RWPE2 (cell line): ENCODE results near the gene OTUD7B.

Source experiments
- ATAC-seq: fragments of 200-7000 bp; cut with Tn5 transposase; 3 replicates; pipeline ENCODE4 v1.9.1; 2021; ENCODE audit warnings: low read depth
- DNase-seq: peaks from one replicate; pipeline ENCODE4 v3.0.0-alpha.2; 2020; ENCODE audit warnings: low spot score
- H3K27ac ChIP-seq: fragments of 450-650 bp; 2 replicates; pipeline ENCODE4 v1.5.1; 2017; ENCODE audit warnings: mild to moderate bottlenecking; ENCODE audit not compliant: poor library complexity, severe bottlenecking
- H3K27me3 ChIP-seq: fragments of 250-450 bp; sonication (Bioruptor Pico); 2 replicates; pipeline ENCODE4 v1.5.1; 2021; ENCODE audit warnings: mild to moderate bottlenecking, moderate library complexity; ENCODE audit not compliant: insufficient read depth, poor library complexity, severe bottlenecking
- H3K36me3 ChIP-seq: fragments of 250-450 bp; sonication (Bioruptor Pico); 2 replicates; pipeline ENCODE4 v1.5.1; 2020; ENCODE audit warnings: low read depth, mild to moderate bottlenecking, moderate library complexity
- H3K4me1 ChIP-seq: fragments of 250-450 bp; sonication (Bioruptor Pico); 2 replicates; pipeline ENCODE4 v1.5.1; 2021; ENCODE audit warnings: mild to moderate bottlenecking, moderate library complexity; ENCODE audit not compliant: insufficient read depth, poor library complexity, severe bottlenecking
- H3K4me3 ChIP-seq: fragments of 250-450 bp; sonication (Bioruptor Pico); 2 replicates; pipeline ENCODE4 v1.5.1; 2021; ENCODE audit warnings: mild to moderate bottlenecking, moderate library complexity; ENCODE audit not compliant: severe bottlenecking
- H3K9me3 ChIP-seq: fragments of 250-450 bp; sonication (Bioruptor Pico); 2 replicates; pipeline ENCODE4 v1.5.1; 2021; ENCODE audit warnings: mild to moderate bottlenecking, moderate library complexity; ENCODE audit not compliant: severe bottlenecking
- CTCF ChIP-seq: fragments of 450-650 bp; IDR thresholded peaks from one replicate; pipeline ENCODE4 v1.5.1; 2017; ENCODE audit warnings: mild to moderate bottlenecking, moderate library complexity; ENCODE audit not compliant: poor library complexity, severe bottlenecking

Gene OTUD7B

GRCh38 chr1:149995927-149996326 lies 14.6 kb downstream of the OTUD7B start:
- ATAC-seq: peak; percentile 99
- TF ChIP-seq CTCF: no peak
- no peak for DNase-seq
- Histone ChIP-seq H3K27ac (peak overlapping the region; percentile 65), H3K36me3 (peaks cover 41% of the 10 kb centered on the region), H3K4me3 (no peak overlapping the region), H3K27me3 (no peaks in the 10 kb centered on the region), H3K9me3 (no peaks in the 10 kb centered on the region), H3K4me1 (peaks cover 35% of the 10 kb centered on the region)

GRCh38 chr1:149993764-149994163 lies 16.8 kb downstream of the OTUD7B start:
- no peak for TF ChIP-seq CTCF
- H3K4me3 ChIP-seq: no peak overlapping the region
- no peak overlapping the region for H3K27ac ChIP-seq
- H3K27me3 ChIP-seq: no peaks in the 10 kb centered on the region
- H3K9me3 ChIP-seq: no peaks in the 10 kb centered on the region
- peaks cover 35% of the 10 kb centered on the region for H3K4me1 ChIP-seq
- peaks cover 30% of the 10 kb centered on the region for H3K36me3 ChIP-seq
- ATAC-seq: no peak
- no peak for DNase-seq

- no peak overlapping the region for H3K27ac ChIP-seq
- ATAC-seq (no peak), DNase-seq (no peak)
- no peaks in the 10 kb centered on the region for H3K9me3 ChIP-seq
- peaks cover 27% of the 10 kb centered on the region for H3K36me3 ChIP-seq
- H3K27me3 ChIP-seq: no peaks in the 10 kb centered on the region
- H3K4me3 ChIP-seq: no peak overlapping the region
- no peak for TF ChIP-seq CTCF
- peaks cover 35% of the 10 kb centered on the region for H3K4me1 ChIP-seq
Measured at GRCh38 chr1:149993181-149993580, 17.3 kb downstream of the OTUD7B start.

GRCh38 chr1:149987297-149987595 lies 23.3 kb downstream of the OTUD7B start:
- no peak overlapping the region for H3K4me3 ChIP-seq
- no peak for TF ChIP-seq CTCF
- H3K27ac ChIP-seq: no peak overlapping the region
- H3K4me1 ChIP-seq: no peaks in the 10 kb centered on the region
- peaks cover 8% of the 10 kb centered on the region; the same call in 1 of the 2 replicates for H3K36me3 ChIP-seq
- DNase-seq (no peak), ATAC-seq (no peak)
- H3K9me3 ChIP-seq: no peaks in the 10 kb centered on the region
- no peaks in the 10 kb centered on the region for H3K27me3 ChIP-seq

- TF ChIP-seq CTCF: no peak
- H3K27ac ChIP-seq: peak overlapping the region; percentile 9
- no peaks in the 10 kb centered on the region for H3K27me3 ChIP-seq
- ATAC-seq (peak; percentile 52; the same call in 1 of the 3 replicates), DNase-seq (no peak)
- no peaks in the 10 kb centered on the region for H3K9me3 ChIP-seq
- no peaks in the 10 kb centered on the region for H3K4me1 ChIP-seq
- peaks cover 8% of the 10 kb centered on the region; the same call in 1 of the 2 replicates for H3K36me3 ChIP-seq
- no peak overlapping the region for H3K4me3 ChIP-seq
Measured at GRCh38 chr1:149986486-149987296, 23.8 kb downstream of the OTUD7B start.
